MCF 10A (cell line): ENCODE data around the gene PRKACG. TPM values are rescaled to one million over a fixed set of nuclear protein-coding genes. Genes with fewer than 3 reads are reported as not detected.
A peak's percentile ranks its signal among the peaks of the same experiment; 100 is the strongest.

ENCODE experiments used
- BruUV-seq: library from RNA; stranded (reverse); fragments of 400-500 nt; replicated peaks from 2 replicates; lab custom pipeline; 2021; lab: Mats Ljungman, UMichigan
- CTCF ChIA-PET: fragments of 300-600 bp; sonication (Branson Sonifier 250); formaldehyde crosslinking; extraction: SDS; loops from one replicate; lab custom pipeline; 2021; ENCODE audit warnings: antibody characterized with exemption, inconsistent platforms; lab: Yijun Ruan, JAX
- POLR2A ChIA-PET: fragments of 300-600, 350-650 bp; sonication (Branson Sonifier 250); formaldehyde crosslinking; extraction: SDS; loops from one replicate; lab custom pipeline; 2020; ENCODE audit warnings: antibody characterized with exemption, inconsistent platforms; lab: Yijun Ruan, JAX
- DNase-seq: peaks from one replicate; pipeline ENCODE4 v3.0.0-alpha.2; 2018; ENCODE audit not compliant: unreplicated experiment
- H3K27ac Mint-ChIP-seq: one replicate; pipeline ENCODE4 v1.8.0; 2022; ENCODE audit warnings: mild to moderate bottlenecking, low read depth, mixed read lengths; ENCODE audit not compliant: unreplicated experiment
- H3K27me3 Mint-ChIP-seq: one replicate; pipeline ENCODE4 v1.8.0; 2022; ENCODE audit warnings: mixed read lengths; ENCODE audit not compliant: insufficient read depth, unreplicated experiment
- H3K36me3 Mint-ChIP-seq: one replicate; pipeline ENCODE4 v1.8.0; 2022; ENCODE audit warnings: mild to moderate bottlenecking, moderate library complexity, mixed read lengths; ENCODE audit not compliant: insufficient read depth, unreplicated experiment
- H3K4me1 Mint-ChIP-seq: one replicate; pipeline ENCODE4 v1.8.0; 2022; ENCODE audit warnings: mixed read lengths; ENCODE audit not compliant: insufficient read depth, unreplicated experiment
- H3K4me3 Mint-ChIP-seq: one replicate; pipeline ENCODE4 v1.8.0; 2022; ENCODE audit warnings: mild to moderate bottlenecking, moderate library complexity, mixed read lengths; ENCODE audit not compliant: unreplicated experiment
- H3K9me3 Mint-ChIP-seq: one replicate; pipeline ENCODE4 v1.8.0; 2022; ENCODE audit warnings: mixed read lengths; ENCODE audit not compliant: unreplicated experiment
- intact Hi-C: fragments of 100-400 bp; cut with micrococcal nuclease; formaldehyde crosslinking; loops from 2 replicates; pipeline ENCODE4 v1.14.1; 2022
- total RNA-seq: library from RNA; stranded (reverse); gene quantifications from 2 replicates; pipeline ENCODE4 v1.2.3, GENCODE V29; 2022
- TF ChIP-seq, protein P1 (sequence below): fragments of 200-600 bp; IDR thresholded peaks from one replicate; pipeline ENCODE4 v1.8.0; 2022; ENCODE audit warnings: antibody characterized with exemption, mild to moderate bottlenecking; ENCODE audit not compliant: unreplicated experiment

The PRKACG gene
- total RNA-seq, 1 experiment from 2014 or later: not detected

DNA sequence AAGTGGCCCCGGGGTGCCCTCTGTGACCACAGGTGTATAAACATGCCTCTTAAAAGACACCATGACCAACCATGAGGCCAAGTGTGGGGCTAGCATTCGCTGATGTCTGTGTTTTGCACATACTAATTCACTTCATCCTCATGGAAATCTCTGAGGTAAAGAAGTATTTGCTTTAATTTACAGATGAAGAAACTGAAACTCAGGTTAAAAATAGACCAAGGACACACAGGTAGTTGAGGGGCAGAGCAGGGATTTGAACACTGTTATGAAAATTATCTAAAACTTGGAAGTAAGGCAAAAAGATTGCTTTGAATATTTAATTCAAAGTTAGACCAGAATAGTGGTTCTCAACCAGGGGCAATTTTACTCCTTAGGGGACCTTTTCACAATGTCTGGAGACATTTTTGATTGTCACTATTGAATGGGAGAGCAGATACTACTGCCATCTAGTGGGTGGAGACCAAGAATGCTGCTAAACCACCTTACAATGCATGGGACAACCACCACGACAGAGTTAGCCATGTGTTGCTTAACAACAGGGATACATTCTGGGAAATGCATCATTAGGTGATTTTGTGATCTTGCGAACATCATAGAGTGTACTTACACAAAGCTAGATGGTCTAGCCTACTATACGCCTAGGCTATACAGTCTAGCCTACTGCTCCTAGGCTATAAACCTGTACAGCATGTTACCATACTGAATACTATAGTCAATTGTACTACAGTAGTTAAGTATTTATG, 13.6 kb upstream of the PRKACG start:
- DNase-seq: peak; percentile 67
- H3K27me3 Mint-ChIP-seq: peaks cover 21% of the 10 kb centered on the region
- CTCF ChIA-PET: interaction anchor here (0.6 to 5.3 kb wide), 24 partner anchors 7 to 547 kb away, joined by 3 to 32 read pairs (median 4); partner anchors contain the start of genes FXN and PRKACG
- H3K4me3 Mint-ChIP-seq: no peak overlapping the region
- peaks cover 6% of the 10 kb centered on the region for H3K4me1 Mint-ChIP-seq
- H3K27ac Mint-ChIP-seq: no peak overlapping the region
- POLR2A ChIA-PET: no interaction called here
- no peaks in the 10 kb centered on the region for H3K36me3 Mint-ChIP-seq
- TF ChIP-seq, protein P1, sequence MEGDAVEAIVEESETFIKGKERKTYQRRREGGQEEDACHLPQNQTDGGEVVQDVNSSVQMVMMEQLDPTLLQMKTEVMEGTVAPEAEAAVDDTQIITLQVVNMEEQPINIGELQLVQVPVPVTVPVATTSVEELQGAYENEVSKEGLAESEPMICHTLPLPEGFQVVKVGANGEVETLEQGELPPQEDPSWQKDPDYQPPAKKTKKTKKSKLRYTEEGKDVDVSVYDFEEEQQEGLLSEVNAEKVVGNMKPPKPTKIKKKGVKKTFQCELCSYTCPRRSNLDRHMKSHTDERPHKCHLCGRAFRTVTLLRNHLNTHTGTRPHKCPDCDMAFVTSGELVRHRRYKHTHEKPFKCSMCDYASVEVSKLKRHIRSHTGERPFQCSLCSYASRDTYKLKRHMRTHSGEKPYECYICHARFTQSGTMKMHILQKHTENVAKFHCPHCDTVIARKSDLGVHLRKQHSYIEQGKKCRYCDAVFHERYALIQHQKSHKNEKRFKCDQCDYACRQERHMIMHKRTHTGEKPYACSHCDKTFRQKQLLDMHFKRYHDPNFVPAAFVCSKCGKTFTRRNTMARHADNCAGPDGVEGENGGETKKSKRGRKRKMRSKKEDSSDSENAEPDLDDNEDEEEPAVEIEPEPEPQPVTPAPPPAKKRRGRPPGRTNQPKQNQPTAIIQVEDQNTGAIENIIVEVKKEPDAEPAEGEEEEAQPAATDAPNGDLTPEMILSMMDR: peak; percentile 69
- BruUV-seq: no TSS peak
- H3K9me3 Mint-ChIP-seq: no peaks in the 10 kb centered on the region
- intact Hi-C loops: loop anchor here (1.0 kb wide), 1 partner anchor 443 kb away; no protein-coding TSS in a partner anchor

DNA sequence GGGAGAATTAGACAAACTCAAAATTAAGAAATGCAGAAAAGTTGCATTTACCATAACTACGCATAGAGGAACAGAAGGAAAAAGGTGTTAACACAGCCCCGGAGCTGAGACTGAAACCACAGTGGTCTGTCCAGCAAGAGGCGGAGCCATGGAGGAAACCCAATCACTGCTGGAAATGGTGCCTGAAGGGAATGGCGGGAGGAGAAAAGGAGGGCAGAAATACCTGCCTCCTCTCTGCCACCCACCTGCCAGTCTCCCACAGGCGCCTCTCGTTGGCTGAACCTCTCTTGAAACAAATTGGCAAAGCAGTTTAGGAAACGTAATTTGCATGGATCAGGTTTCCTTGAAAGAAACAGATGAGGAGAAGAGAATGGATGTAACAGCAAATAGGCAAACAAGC, 9.7 kb upstream of the PRKACG start:
- CTCF ChIA-PET: interaction anchor here (0.6 to 5.3 kb wide), 7 partner anchors 11 to 442 kb away, joined by 3 to 32 read pairs (median 5); partner anchors contain the start of gene FXN
- peaks cover 35% of the 10 kb centered on the region for H3K27me3 Mint-ChIP-seq
- intact Hi-C loops: no loop called here

DNA sequence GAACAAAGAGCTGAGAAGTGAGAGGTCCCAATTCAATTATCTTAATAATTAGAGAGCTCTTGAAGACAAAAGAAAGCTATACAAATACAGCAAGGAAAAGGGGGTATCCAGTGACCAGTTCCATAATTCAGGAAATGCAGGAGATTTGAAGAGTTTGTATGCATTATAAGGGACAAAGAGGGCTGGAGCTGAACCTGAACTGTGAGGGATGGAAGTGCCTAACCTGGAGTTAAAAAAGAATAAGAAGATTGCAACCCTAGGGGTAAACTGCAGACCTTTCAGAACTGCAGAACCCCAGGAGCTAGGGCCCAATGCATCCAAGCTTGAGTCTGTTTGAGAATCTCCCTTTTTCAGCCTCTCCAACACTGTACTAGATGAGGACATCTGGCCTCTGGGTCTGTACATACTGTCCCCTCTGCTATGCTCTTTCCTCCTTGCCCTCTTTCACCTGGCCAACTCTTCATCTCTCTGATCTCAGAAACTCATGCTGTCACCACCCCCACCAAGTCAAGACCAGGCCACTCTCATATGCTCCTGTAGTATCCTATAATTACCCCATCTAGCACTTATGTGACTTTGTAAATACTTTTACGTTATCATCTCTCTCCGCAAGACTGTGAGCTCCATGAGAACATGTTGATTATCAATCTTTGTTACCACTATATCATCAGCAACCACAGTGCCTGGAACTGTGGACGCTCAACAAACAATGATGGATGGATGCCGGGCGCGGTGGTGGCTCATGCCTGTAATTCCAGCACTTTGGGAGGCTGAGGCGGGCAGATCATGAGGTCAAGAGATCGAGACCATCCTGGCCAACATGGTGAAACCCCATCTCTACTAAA, 6.6 kb upstream of the PRKACG start:
- Mint-ChIP-seq H3K9me3 (no peaks in the 10 kb centered on the region), H3K27me3 (peaks cover 48% of the 10 kb centered on the region), H3K27ac (no peak overlapping the region), H3K36me3 (no peaks in the 10 kb centered on the region), H3K4me3 (no peak overlapping the region), H3K4me1 (peaks cover 6% of the 10 kb centered on the region)
- BruUV-seq: no TSS peak
- CTCF ChIA-PET: interaction anchor here (0.6 to 2.1 kb wide), 5 partner anchors 12 to 512 kb away, joined by 3 to 10 read pairs (median 4); partner anchors contain the start of gene FXN
- intact Hi-C loops: no loop called here
- DNase-seq: no peak
- POLR2A ChIA-PET: no interaction called here
- TF ChIP-seq, protein P1: no peak

More for the DNA sequence above, 9.7 kb upstream of the PRKACG start:
- POLR2A ChIA-PET: no interaction called here
- H3K4me3 Mint-ChIP-seq: no peak overlapping the region
- H3K4me1 Mint-ChIP-seq: peaks cover 6% of the 10 kb centered on the region
- H3K9me3 Mint-ChIP-seq: no peaks in the 10 kb centered on the region
- H3K27ac Mint-ChIP-seq: no peak overlapping the region
- TF ChIP-seq, protein P1: no peak
- peak; percentile 30 for DNase-seq
- no peaks in the 10 kb centered on the region for H3K36me3 Mint-ChIP-seq
- BruUV-seq: no TSS peak
